SH-SY5Y (cell line): ENCODE measurements around the gene SLC26A9.

Experiments
- GATA2 ChIP-seq: IDR thresholded peaks from 2 replicates; pipeline ENCODE4 v1.6.1; 2011; ENCODE audit warnings: mild to moderate bottlenecking, low read depth, low read length
- GATA3 ChIP-seq: IDR thresholded peaks from 2 replicates; pipeline ENCODE4 v1.6.1; 2011; ENCODE audit warnings: low read depth, mild to moderate bottlenecking, low read length, moderate library complexity

- TF ChIP-seq GATA3 (no peak), GATA2 (no peak)
These were observed 12.4 kb downstream of the SLC26A9 start for GRCh38 chr1:205930799-205931281.
